HEK293T (cell line): ENCODE results near the gene CPNE6.

ENCODE experiments used
- CTCF ChIA-PET: fragments of 350-600 bp; formaldehyde crosslinking; extraction: SDS; loops from one replicate; lab custom pipeline; 2021; ENCODE audit warnings: antibody characterized with exemption, inconsistent platforms; lab: Yijun Ruan, JAX
- POLR2A ChIA-PET: fragments of 350-600 bp; formaldehyde crosslinking; extraction: SDS; loops from one replicate; lab custom pipeline; 2020; ENCODE audit warnings: antibody characterized with exemption, inconsistent platforms; lab: Yijun Ruan, JAX
- DNase-seq: peaks from one replicate; pipeline ENCODE4 v3.0.0; 2012; ENCODE audit warnings: mixed read lengths; ENCODE audit errors: extremely low spot score
- ARNT ChIP-seq: fragments of 450-650 bp; IDR thresholded peaks from 2 replicates; pipeline ENCODE4 v1.6.1; 2017; ENCODE audit warnings: mild to moderate bottlenecking
- BHLHE40 ChIP-seq: fragments of 450-650 bp; IDR thresholded peaks from 2 replicates; pipeline ENCODE4 v1.6.1; 2016; ENCODE audit warnings: mild to moderate bottlenecking, moderate library complexity, borderline replicate concordance
- CTBP1 ChIP-seq: fragments of 450-650 bp; IDR thresholded peaks from 2 replicates; pipeline ENCODE4 v1.6.1; 2016; ENCODE audit warnings: borderline replicate concordance
- ELF4 ChIP-seq: fragments of 450-650 bp; IDR thresholded peaks from 2 replicates; pipeline ENCODE4 v1.6.1; 2017; ENCODE audit warnings: antibody characterized with exemption
- FOXA1 ChIP-seq: fragments of 450-650 bp; IDR thresholded peaks from 2 replicates; pipeline ENCODE4 v1.6.1; 2016; ENCODE audit warnings: mild to moderate bottlenecking
- FOXK2 ChIP-seq: fragments of 450-650 bp; IDR thresholded peaks from 2 replicates; pipeline ENCODE4 v1.6.1; 2016; ENCODE audit warnings: mild to moderate bottlenecking
- FOXM1 ChIP-seq: fragments of 450-650 bp; IDR thresholded peaks from 2 replicates; pipeline ENCODE4 v1.6.1; 2017; ENCODE audit warnings: mild to moderate bottlenecking, borderline replicate concordance
- HDGF ChIP-seq: fragments of 450-650 bp; IDR thresholded peaks from 2 replicates; pipeline ENCODE4 v1.6.1; 2017; ENCODE audit warnings: antibody characterized with exemption, borderline replicate concordance
- L3MBTL2 ChIP-seq: fragments of 450-650 bp; conservative IDR thresholded peaks from 2 replicates; pipeline ENCODE4 v1.6.1; 2016; ENCODE audit warnings: mild to moderate bottlenecking
- LEF1 ChIP-seq: fragments of 450-650 bp; IDR thresholded peaks from 2 replicates; pipeline ENCODE4 v1.6.1; 2017; ENCODE audit warnings: mild to moderate bottlenecking, borderline replicate concordance
- NFRKB ChIP-seq: fragments of 450-650 bp; IDR thresholded peaks from 2 replicates; pipeline ENCODE4 v1.6.1; 2016; ENCODE audit warnings: mild to moderate bottlenecking, moderate library complexity
- SP1 ChIP-seq: fragments of 450-650 bp; IDR thresholded peaks from 2 replicates; pipeline ENCODE4 v1.6.1; 2017
- SUZ12 ChIP-seq: fragments of 450-650 bp; IDR thresholded peaks from 2 replicates; pipeline ENCODE4 v1.6.1; 2016; ENCODE audit warnings: mild to moderate bottlenecking
- TARDBP ChIP-seq: fragments of 450-650 bp; IDR thresholded peaks from 2 replicates; pipeline ENCODE4 v1.6.1; 2016
- ZNF384 ChIP-seq: fragments of 450-650 bp; IDR thresholded peaks from 2 replicates; pipeline ENCODE4 v1.6.1; 2016
- TF ChIP-seq, protein P1 (sequence below): fragments of 450-650 bp; IDR thresholded peaks from 2 replicates; pipeline ENCODE4 v1.6.1; 2016

Gene CPNE6

DNA sequence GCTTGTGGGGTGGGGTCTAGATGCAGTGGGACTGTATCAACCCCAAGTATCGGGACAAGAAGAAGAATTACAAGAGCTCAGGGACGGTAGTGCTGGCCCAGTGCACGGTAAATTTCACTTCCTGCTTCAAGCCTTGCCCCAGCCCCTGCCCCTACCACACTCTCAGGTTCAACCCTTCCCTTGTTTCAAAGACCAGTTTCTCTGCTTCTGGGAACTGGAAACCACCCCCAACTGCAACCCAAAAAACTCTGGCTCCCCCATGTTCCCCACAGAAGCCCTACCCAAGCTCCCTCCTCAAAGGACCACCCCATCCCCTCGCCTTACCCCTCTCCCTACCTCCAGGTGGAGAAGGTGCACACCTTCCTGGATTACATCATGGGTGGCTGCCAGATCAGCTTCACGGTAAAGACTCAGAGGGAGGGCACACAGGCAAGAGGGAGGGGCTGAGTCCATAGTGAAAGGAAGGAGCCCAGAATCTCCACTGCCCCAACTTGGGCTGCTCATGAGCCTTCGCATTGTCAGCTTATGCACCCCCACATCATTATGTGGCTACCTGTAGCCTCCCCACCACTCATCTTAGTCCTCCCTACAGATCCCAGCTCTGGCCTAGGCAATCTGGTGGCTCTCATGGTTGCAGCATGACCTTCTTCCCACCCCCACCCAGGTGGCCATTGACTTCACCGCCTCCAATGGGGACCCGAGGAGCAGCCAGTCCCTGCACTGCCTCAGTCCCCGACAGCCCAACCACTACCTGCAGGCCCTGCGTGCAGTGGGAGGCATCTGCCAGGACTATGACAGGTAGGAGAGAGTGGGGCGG lies 4.3 kb downstream of the CPNE6 start:
- TF ChIP-seq ARNT: no peak
- no peak for TF ChIP-seq SUZ12
- no peak for TF ChIP-seq SP1
- no peak for TF ChIP-seq HDGF
- TF ChIP-seq NFRKB: no peak
- no peak for TF ChIP-seq TARDBP
- TF ChIP-seq L3MBTL2: no peak
- TF ChIP-seq, protein P1, sequence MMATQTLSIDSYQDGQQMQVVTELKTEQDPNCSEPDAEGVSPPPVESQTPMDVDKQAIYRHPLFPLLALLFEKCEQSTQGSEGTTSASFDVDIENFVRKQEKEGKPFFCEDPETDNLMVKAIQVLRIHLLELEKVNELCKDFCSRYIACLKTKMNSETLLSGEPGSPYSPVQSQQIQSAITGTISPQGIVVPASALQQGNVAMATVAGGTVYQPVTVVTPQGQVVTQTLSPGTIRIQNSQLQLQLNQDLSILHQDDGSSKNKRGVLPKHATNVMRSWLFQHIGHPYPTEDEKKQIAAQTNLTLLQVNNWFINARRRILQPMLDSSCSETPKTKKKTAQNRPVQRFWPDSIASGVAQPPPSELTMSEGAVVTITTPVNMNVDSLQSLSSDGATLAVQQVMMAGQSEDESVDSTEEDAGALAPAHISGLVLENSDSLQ: no peak
- TF ChIP-seq ELF4: no peak
- TF ChIP-seq ZNF384: no peak
- ChIA-PET POLR2A (interaction anchor here (1.7 kb wide), 1 partner anchor 18 kb away, joined by 6 read pairs; the partner anchor contains the start of gene PCK2), CTCF (interaction anchor here (2.0 kb wide), 1 partner anchor 17 kb away, joined by 5 read pairs; no protein-coding TSS in a partner anchor)
- DNase-seq: no peak

DNA sequence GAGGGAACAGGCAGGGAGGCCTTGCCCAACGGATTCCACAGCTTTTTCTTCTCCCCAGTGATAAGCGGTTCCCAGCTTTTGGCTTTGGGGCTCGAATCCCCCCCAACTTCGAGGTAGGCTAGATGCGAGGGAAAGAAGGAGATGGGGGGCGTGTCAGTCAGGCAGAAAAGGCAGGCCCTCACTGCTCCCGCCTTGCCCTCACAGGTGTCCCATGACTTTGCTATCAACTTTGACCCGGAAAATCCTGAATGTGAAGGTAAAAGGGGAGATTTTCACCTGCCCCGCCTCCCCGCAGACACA lies 4.9 kb downstream of the CPNE6 start:
- CTCF ChIA-PET: no interaction called here
- DNase-seq: no peak
- TF ChIP-seq LEF1 (no peak), FOXM1 (no peak), ZNF384 (no peak), ELF4 (no peak), CTBP1 (no peak), BHLHE40 (no peak), SUZ12 (no peak), HDGF (no peak), FOXK2 (no peak)
- TF ChIP-seq, protein P1: no peak
- POLR2A ChIA-PET: interaction anchor here (1.7 kb wide), 1 partner anchor 18 kb away, joined by 6 read pairs; the partner anchor contains the start of gene PCK2

DNA sequence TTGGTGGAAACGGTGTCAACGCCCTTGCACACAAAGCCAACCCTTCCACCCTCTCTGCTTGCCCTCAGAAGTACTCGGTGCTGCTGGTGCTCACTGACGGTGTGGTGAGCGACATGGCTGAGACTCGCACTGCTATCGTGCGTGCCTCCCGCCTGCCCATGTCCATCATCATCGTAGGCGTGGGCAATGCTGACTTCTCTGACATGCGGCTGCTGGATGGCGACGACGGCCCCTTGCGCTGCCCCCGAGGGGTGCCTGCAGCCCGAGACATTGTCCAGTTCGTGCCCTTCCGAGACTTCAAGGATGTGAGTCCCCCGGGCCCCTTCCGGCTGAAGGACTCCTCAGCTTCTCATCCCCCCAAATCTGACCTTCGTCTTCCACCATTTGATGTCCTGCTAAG lies 5.7 kb downstream of the CPNE6 start:
- DNase-seq: no peak
- TF ChIP-seq SP1 (no peak), FOXA1 (no peak), ZNF384 (no peak), HDGF (no peak), NFRKB (no peak), SUZ12 (no peak), FOXK2 (no peak), FOXM1 (no peak), TARDBP (no peak), L3MBTL2 (no peak), ARNT (no peak)
- TF ChIP-seq, protein P1: no peak
- ChIA-PET CTCF (interaction anchor here (0.7 kb wide), 1 partner anchor 259 kb away, joined by 3 read pairs; no protein-coding TSS in a partner anchor), POLR2A (interaction anchor here (1.7 kb wide), 1 partner anchor 17 kb away, joined by 6 read pairs; the partner anchor contains the start of gene PCK2)

DNA sequence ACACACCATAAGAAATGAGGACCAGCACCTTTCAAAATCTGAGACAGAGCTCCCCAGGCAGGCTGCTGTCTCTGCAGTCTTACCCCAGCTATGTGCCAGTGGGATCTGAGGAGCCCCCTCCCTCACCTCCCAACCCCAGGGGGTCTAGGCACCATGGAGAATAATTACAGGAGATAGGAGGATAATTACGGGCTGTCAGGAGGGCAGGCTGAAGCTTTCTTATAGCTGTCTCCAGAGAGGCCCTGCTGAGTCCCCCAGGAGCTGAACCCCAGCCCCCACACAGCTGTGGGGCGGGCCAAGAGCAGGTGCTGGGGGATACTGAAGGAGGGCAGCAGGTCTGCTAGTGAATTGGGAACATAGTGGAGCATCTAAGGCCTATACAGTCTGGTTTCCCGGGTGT lies 6.8 kb downstream of the CPNE6 start:
- ChIA-PET POLR2A (interaction anchor here (6.4 kb wide), 1 partner anchor 16 kb away, joined by 76 read pairs; the partner anchor contains the start of gene PCK2), CTCF (interaction anchor here (1.0 kb wide), 1 partner anchor 19 kb away, joined by 3 read pairs; no protein-coding TSS in a partner anchor)
- TF ChIP-seq HDGF (no peak), FOXA1 (no peak), LEF1 (no peak), NFRKB (no peak), SUZ12 (no peak), BHLHE40 (no peak)
- no peak for DNase-seq

DNA sequence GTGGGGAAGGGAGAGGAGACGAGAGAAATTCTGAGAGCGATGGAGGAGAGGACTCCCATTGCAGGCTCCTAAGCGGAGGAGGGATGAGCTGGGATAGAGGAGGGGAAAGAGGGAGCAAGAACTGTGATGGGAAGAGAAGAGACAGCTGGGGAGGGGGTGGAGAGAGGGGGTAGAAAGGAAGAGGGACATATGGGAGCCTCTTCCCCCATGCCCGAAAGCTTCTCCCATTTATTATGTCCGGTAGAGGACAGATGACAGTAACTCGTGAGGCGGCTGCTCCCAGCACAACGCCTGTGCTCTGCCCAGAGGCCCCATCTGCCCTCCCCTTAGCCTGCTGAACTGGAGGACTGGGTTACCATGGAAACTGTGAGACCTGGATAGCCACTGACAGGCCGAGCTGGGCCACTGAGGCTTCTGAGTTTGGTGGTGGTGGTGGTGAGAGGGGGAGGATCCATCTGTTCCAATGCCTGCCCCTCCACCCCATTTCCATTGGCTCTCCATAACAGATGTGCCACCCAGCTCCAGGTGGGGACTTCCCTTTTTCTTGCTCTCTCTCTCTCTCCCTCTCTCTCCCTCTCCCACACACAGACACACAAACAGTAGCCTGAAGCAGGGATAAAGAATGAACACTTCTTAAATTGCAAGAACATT lies 8.3 kb downstream of the CPNE6 start:
- TF ChIP-seq NFRKB: no peak
- no peak for TF ChIP-seq BHLHE40
- no peak for TF ChIP-seq FOXM1
- TF ChIP-seq ARNT: no peak
- no peak for TF ChIP-seq ELF4
- TF ChIP-seq FOXA1: no peak
- POLR2A ChIA-PET: interaction anchor here (0.8 to 6.4 kb wide), 8 partner anchors 10 to 68 kb away, joined by 3 to 76 read pairs (median 9); partner anchors contain the start of genes CARMIL3, DCAF11, NRL and PCK2
- DNase-seq: no peak
- CTCF ChIA-PET: interaction anchor here (0.7 to 3.9 kb wide), 5 partner anchors 11 to 268 kb away, joined by 3 to 36 read pairs (median 13); no protein-coding TSS in a partner anchor

DNA sequence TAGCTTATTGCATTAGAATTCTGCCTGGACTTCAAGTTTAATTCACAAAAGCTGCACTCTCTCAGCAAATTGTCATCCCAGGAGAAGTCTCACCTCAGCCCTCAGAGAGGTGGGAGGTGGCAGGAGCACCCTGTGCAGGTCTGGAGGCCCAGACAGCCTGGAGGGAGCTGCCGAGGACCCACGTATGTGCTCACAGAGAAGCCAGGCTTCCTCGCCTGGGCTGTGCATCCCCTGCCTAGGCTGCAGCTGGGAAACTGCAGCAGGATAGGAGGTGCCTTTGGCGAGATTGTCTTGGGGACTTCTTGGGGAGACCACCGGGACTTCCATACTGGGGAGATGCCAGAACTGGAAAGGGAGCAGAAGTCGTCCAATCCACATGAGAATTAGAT lies 8.8 kb downstream of the CPNE6 start:
- no peak for DNase-seq
- ChIA-PET POLR2A (interaction anchor here (0.8 to 6.4 kb wide), 14 partner anchors 8 to 68 kb away, joined by 3 to 76 read pairs (median 6); partner anchors contain the start of genes CARMIL3, DCAF11, EMC9 and NRL), CTCF (interaction anchor here (0.6 to 3.9 kb wide), 7 partner anchors 11 to 268 kb away, joined by 3 to 36 read pairs (median 6); partner anchors contain the start of genes DCAF11, IRF9 and NRL)
- TF ChIP-seq ZNF384 (no peak), FOXM1 (no peak), ELF4 (no peak), LEF1 (no peak), SP1 (no peak), HDGF (no peak), CTBP1 (no peak), FOXK2 (no peak), TARDBP (no peak), NFRKB (no peak), SUZ12 (no peak), FOXA1 (no peak), ARNT (no peak), BHLHE40 (no peak), L3MBTL2 (no peak)
- TF ChIP-seq, protein P1: no peak
